ENCODE results near the gene ITPRID1.

Gene ITPRID1

DNA sequence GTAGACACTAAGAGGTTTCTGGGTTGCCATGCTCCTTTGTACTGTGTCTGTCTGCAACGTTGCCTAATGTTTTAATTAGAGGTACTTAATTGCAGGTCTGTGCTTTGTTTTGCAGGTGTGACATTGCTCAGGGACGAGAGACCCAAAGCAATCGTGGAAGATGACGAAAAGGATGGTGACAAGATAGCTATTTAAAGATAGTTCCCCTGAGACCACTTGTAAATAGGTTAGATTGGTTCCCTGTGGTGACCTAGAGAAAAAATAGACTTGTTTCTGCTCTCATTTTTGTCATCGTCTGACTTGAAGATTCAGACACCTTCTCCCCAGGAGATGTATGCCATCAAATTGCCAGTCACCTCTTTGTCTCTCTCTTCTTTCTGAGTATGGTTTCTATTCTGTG lies 193.2 kb downstream of the ITPRID1 start:
- DNase-seq: no peak
